GM12878 (cell line): ENCODE results near the gene SGPP2. TPM values are rescaled to one million over a fixed set of nuclear protein-coding genes. Genes with fewer than 3 reads are reported as not detected.
A peak's percentile ranks its signal among the peaks of the same experiment; 100 is the strongest.

ENCODE experiments used
- ATF2 ChIP-seq: IDR thresholded peaks from 2 replicates; pipeline ENCODE4 v1.6.1; 2012; ENCODE audit warnings: low read length, inconsistent platforms
- ATF7 ChIP-seq: fragments of 450-650 bp; IDR thresholded peaks from 2 replicates; pipeline ENCODE4 v1.6.1; 2016; ENCODE audit warnings: low read depth, mild to moderate bottlenecking
- CBFB ChIP-seq: IDR thresholded peaks from 2 replicates; pipeline ENCODE4 v1.6.1; 2016; ENCODE audit warnings: antibody characterized with exemption, low read depth
- EED ChIP-seq: sonication (generic); IDR thresholded peaks from 2 replicates; pipeline ENCODE4 v1.6.1; 2016; ENCODE audit warnings: antibody characterized with exemption, low read depth
- FOS ChIP-seq: IDR thresholded peaks from 3 replicates; pipeline ENCODE4 v1.6.1; 2011; ENCODE audit warnings: borderline replicate concordance; ENCODE audit not compliant: insufficient read length; ENCODE audit errors: extremely low read depth
- IRF4 ChIP-seq: IDR thresholded peaks from 2 replicates; pipeline ENCODE4 v1.6.1; 2011; ENCODE audit warnings: low read depth, low read length
- MEF2A ChIP-seq: IDR thresholded peaks from 2 replicates; pipeline ENCODE4 v1.6.1; 2011; ENCODE audit warnings: low read depth, mild to moderate bottlenecking, low read length, moderate library complexity; ENCODE audit not compliant: insufficient read depth
- MEF2B ChIP-seq: fragments of 450-650 bp; IDR thresholded peaks from 2 replicates; pipeline ENCODE4 v1.6.1; 2018; ENCODE audit warnings: mild to moderate bottlenecking, moderate library complexity; ENCODE audit not compliant: partially characterized antibody, poor library complexity, severe bottlenecking
- NFXL1 ChIP-seq: fragments of 450-650 bp; IDR thresholded peaks from 2 replicates; pipeline ENCODE4 v1.6.1; 2017; ENCODE audit warnings: antibody characterized with exemption, mild to moderate bottlenecking, borderline replicate concordance
- NR2C2 ChIP-seq: IDR thresholded peaks from 2 replicates; pipeline ENCODE4 v1.6.1; 2011; ENCODE audit warnings: borderline replicate concordance, low read depth; ENCODE audit not compliant: control insufficient read depth, insufficient read length
- RELA ChIP-seq: fragments of 450-650 bp; IDR thresholded peaks from 2 replicates; pipeline ENCODE4 v1.8.0; 2014; ENCODE audit warnings: borderline replicate concordance; ENCODE audit not compliant: partially characterized antibody
- SP1 ChIP-seq: IDR thresholded peaks from one replicate; pipeline ENCODE4 v1.6.1; 2011; ENCODE audit warnings: low read depth, low read length
- SREBF2 ChIP-seq: IDR thresholded peaks from 2 replicates; pipeline ENCODE4 v1.6.1; 2012; ENCODE audit warnings: mild to moderate bottlenecking, low read length
- STAT3 ChIP-seq: IDR thresholded peaks from 2 replicates; pipeline ENCODE4 v1.6.1; 2011; ENCODE audit warnings: low read depth, low read length, improper control_type of control experiment
- TAF1 ChIP-seq: IDR thresholded peaks from 2 replicates; pipeline ENCODE4 v1.6.1; 2011; ENCODE audit warnings: mild to moderate bottlenecking, low read depth, low read length, borderline replicate concordance
- TBL1XR1 ChIP-seq: IDR thresholded peaks from 2 replicates; pipeline ENCODE4 v1.6.1; 2012; ENCODE audit warnings: low read depth, low read length, improper control_type of control experiment
- TCF7 ChIP-seq: IDR thresholded peaks from 2 replicates; pipeline ENCODE4 v1.6.1; 2014; ENCODE audit warnings: antibody characterized with exemption, borderline replicate concordance
- ZNF207 ChIP-seq: fragments of 450-650 bp; IDR thresholded peaks from 2 replicates; pipeline ENCODE4 v1.6.1; 2014; ENCODE audit warnings: antibody characterized with exemption, mild to moderate bottlenecking, borderline replicate concordance
- ZNF217 ChIP-seq: fragments of 450-650 bp; IDR thresholded peaks from 2 replicates; pipeline ENCODE4 v1.6.1; 2017; ENCODE audit warnings: antibody characterized with exemption, mild to moderate bottlenecking
- ZNF622 ChIP-seq: fragments of 450-650 bp; IDR thresholded peaks from 2 replicates; pipeline ENCODE4 v1.6.1; 2017; ENCODE audit warnings: mild to moderate bottlenecking, inconsistent platforms
- polyA plus RNA-seq, 11 experiments: library from polyadenylated mRNA; depleted of rRNA in 4 of 11; unstranded in 6 of 11; stranded (reverse) in 5 of 11; fragments of >200 nt; fragmentation: Nextera tagmentation in 4 of 11; fragmentation: Illumina TruSeq in 1 of 11; extraction: Ambion mirVana in 4 of 11; extraction: Trizol in 1 of 11; gene quantifications; 1 replicate in 1 of 11; 2 replicates in 10 of 11; pipeline versions ENCODE4 v1.2.1 to v1.2.3, GENCODE V29; 2011 to 2016; ENCODE audit warnings: inconsistent platforms in 2 of 11, missing spikeins in 2 of 11, low read depth in 1 of 11
- total RNA-seq, 4 experiments: library from RNA; depleted of rRNA in 3 of 4; stranded (reverse); fragments of >200 nt in 3 of 4; fragmentation: Illumina TruSeq in 1 of 4; extraction: Trizol in 1 of 4; gene quantifications; 2 replicates each; pipeline versions ENCODE4 v1.2.1 to v1.2.3, GENCODE V29; 2013 to 2021
- TF ChIP-seq, protein P1 (sequence below): IDR thresholded peaks from 2 replicates; pipeline ENCODE4 v1.6.1; 2012; ENCODE audit warnings: improper control_type of control experiment, low read depth, low read length; ENCODE audit not compliant: insufficient replicate concordance
- TF ChIP-seq, protein P2 (sequence below): fragments of 450-650 bp; conservative IDR thresholded peaks from 2 replicates; pipeline ENCODE4 v1.6.1; 2017; ENCODE audit warnings: mild to moderate bottlenecking, moderate library complexity

The SGPP2 gene
- total and polyA plus RNA-seq, 10 of the 15 experiments (the other 5 are each of a cell fraction or from before 2014, with no cell fraction given), result 3.5 to 84.9 (median 13.1) TPM

GRCh38 chr2:222423632-222424275 lies 589 bp upstream of the SGPP2 start (continued):
- TF ChIP-seq, protein P1, sequence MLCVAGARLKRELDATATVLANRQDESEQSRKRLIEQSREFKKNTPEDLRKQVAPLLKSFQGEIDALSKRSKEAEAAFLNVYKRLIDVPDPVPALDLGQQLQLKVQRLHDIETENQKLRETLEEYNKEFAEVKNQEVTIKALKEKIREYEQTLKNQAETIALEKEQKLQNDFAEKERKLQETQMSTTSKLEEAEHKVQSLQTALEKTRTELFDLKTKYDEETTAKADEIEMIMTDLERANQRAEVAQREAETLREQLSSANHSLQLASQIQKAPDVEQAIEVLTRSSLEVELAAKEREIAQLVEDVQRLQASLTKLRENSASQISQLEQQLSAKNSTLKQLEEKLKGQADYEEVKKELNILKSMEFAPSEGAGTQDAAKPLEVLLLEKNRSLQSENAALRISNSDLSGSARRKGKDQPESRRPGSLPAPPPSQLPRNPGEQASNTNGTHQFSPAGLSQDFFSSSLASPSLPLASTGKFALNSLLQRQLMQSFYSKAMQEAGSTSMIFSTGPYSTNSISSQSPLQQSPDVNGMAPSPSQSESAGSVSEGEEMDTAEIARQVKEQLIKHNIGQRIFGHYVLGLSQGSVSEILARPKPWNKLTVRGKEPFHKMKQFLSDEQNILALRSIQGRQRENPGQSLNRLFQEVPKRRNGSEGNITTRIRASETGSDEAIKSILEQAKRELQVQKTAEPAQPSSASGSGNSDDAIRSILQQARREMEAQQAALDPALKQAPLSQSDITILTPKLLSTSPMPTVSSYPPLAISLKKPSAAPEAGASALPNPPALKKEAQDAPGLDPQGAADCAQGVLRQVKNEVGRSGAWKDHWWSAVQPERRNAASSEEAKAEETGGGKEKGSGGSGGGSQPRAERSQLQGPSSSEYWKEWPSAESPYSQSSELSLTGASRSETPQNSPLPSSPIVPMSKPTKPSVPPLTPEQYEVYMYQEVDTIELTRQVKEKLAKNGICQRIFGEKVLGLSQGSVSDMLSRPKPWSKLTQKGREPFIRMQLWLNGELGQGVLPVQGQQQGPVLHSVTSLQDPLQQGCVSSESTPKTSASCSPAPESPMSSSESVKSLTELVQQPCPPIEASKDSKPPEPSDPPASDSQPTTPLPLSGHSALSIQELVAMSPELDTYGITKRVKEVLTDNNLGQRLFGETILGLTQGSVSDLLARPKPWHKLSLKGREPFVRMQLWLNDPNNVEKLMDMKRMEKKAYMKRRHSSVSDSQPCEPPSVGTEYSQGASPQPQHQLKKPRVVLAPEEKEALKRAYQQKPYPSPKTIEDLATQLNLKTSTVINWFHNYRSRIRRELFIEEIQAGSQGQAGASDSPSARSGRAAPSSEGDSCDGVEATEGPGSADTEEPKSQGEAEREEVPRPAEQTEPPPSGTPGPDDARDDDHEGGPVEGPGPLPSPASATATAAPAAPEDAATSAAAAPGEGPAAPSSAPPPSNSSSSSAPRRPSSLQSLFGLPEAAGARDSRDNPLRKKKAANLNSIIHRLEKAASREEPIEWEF, result no peak
- peak; percentile 57 for TF ChIP-seq SP1
- TF ChIP-seq NR2C2, result no peak
- TF ChIP-seq CBFB, result peak; percentile 51; the same call in 1 of the 2 replicates
- TF ChIP-seq ATF2, result peak; percentile 68; the same call in 1 of the 2 replicates
- no peak for TF ChIP-seq ZNF622
- peak; percentile 92 for TF ChIP-seq EED
- TF ChIP-seq SREBF2, result no peak
- TF ChIP-seq TAF1, result peak; percentile 70; the same call in 1 of the 2 replicates
- 0 out of 2 replicates have a peak, but pooled peaks have one; percentile 5 for TF ChIP-seq IRF4
- 0 out of 2 replicates have a peak, but pooled peaks have one; percentile 19 for TF ChIP-seq ZNF217
- TF ChIP-seq TCF7, result peak; percentile 74
- TF ChIP-seq NFXL1, result no peak
- no peak for TF ChIP-seq STAT3
- TF ChIP-seq FOS, result no peak
- peak; percentile 34; the same call in 1 of the 2 replicates for TF ChIP-seq ATF7
- peak; percentile 17; the same call in 1 of the 2 replicates for TF ChIP-seq TBL1XR1
- TF ChIP-seq ZNF207, result no peak
- TF ChIP-seq RELA, result peak; percentile 96
- peak; percentile 82 for TF ChIP-seq MEF2B
- TF ChIP-seq, protein P2, sequence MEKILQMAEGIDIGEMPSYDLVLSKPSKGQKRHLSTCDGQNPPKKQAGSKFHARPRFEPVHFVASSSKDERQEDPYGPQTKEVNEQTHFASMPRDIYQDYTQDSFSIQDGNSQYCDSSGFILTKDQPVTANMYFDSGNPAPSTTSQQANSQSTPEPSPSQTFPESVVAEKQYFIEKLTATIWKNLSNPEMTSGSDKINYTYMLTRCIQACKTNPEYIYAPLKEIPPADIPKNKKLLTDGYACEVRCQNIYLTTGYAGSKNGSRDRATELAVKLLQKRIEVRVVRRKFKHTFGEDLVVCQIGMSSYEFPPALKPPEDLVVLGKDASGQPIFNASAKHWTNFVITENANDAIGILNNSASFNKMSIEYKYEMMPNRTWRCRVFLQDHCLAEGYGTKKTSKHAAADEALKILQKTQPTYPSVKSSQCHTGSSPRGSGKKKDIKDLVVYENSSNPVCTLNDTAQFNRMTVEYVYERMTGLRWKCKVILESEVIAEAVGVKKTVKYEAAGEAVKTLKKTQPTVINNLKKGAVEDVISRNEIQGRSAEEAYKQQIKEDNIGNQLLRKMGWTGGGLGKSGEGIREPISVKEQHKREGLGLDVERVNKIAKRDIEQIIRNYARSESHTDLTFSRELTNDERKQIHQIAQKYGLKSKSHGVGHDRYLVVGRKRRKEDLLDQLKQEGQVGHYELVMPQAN, result no peak
- 0 out of 2 replicates have a peak, but pooled peaks have one; percentile 37 for TF ChIP-seq MEF2A
